Heart left ventricle (tissue), 16 donors: Measurements from ENCODE around the gene COX4I1. TPM values are rescaled to one million over a fixed set of nuclear protein-coding genes. Genes with fewer than 3 reads are reported as not detected.

ENCODE experiments used
- ATAC-seq, 4 donors: fragments of 200-7000 bp; cut with Tn5 transposase; one replicate each; pipeline ENCODE4 v1.9.1; 2020 to 2022; ENCODE audit warnings: moderate library complexity in 4 of 4, mild to moderate bottlenecking in 3 of 4, moderate number of reproducible peaks in 1 of 4
- DNase-seq, 5 donors: peaks; one replicate each; pipeline ENCODE4 v3.0.0-alpha.2; 2020
- H3K27ac ChIP-seq, 12 donors: fragments of 200-600 bp; sonication (generic) in 4 of 12; one replicate each; pipeline versions ENCODE4 v1.5.0 to v1.8.0; 2016 to 2022; ENCODE audit warnings: mild to moderate bottlenecking in 2 of 12
- H3K27me3 ChIP-seq, 9 donors: fragments of 200-600 bp; sonication (generic) in 2 of 9; one replicate each; pipeline versions ENCODE4 v1.5.1 to v1.8.0; 2016 to 2022; ENCODE audit warnings: mild to moderate bottlenecking in 3 of 9
- H3K36me3 ChIP-seq, 9 donors: fragments of 200-600 bp; sonication (generic) in 2 of 9; one replicate each; pipeline versions ENCODE4 v1.5.0 to v1.8.0; 2018 to 2022; ENCODE audit warnings: mild to moderate bottlenecking in 2 of 9
- H3K4me1 ChIP-seq, 12 donors: fragments of 200-600 bp; sonication (generic) in 4 of 12; one replicate each; pipeline versions ENCODE4 v1.5.0 to v1.8.0; 2016 to 2022; ENCODE audit warnings: mild to moderate bottlenecking in 3 of 12
- H3K4me3 ChIP-seq, 12 donors: fragments of 200-600 bp; sonication (generic) in 4 of 12; one replicate each; pipeline versions ENCODE4 v1.5.0 to v1.8.0; 2017 to 2022; ENCODE audit warnings: mild to moderate bottlenecking in 9 of 12, moderate library complexity in 4 of 12
- H3K9me3 ChIP-seq, 12 donors: fragments of 200-600 bp; sonication (generic) in 4 of 12; one replicate each; pipeline versions ENCODE4 v1.5.0 to v1.8.0; 2016 to 2022; ENCODE audit warnings: mild to moderate bottlenecking in 1 of 12
- CTCF ChIP-seq, 12 donors: fragments of 200-600 bp; sonication (generic) in 4 of 12; IDR thresholded peaks; one replicate each; pipeline versions ENCODE4 v1.5.0 to v1.8.0; 2018 to 2022; ENCODE audit warnings: antibody characterized with exemption in 12 of 12, mild to moderate bottlenecking in 5 of 12
- POLR2A ChIP-seq, 2 donors: fragments of 450-650 bp; IDR thresholded peaks; one replicate each; pipeline ENCODE4 v1.6.1; 2017; ENCODE audit warnings: antibody characterized with exemption in 2 of 2, mild to moderate bottlenecking in 2 of 2, moderate library complexity in 2 of 2
- WGBS, 4 donors: extraction: QIAGEN DNeasy Blood & Tissue Kit in 2 of 4; methylation state at CpG; one replicate each; pipeline versions ENCODE4 v1.1.5 to v1.1.7; 2013 to 2018; 5-methylcytosine and 5-hydroxymethylcytosine counted together
- intact Hi-C, 10 donors: fragments of 100-400 bp; cut with DNase I; formaldehyde crosslinking; loops; one replicate each; pipeline versions ENCODE4 v1.11.1 to v1.14.2; 2022
- polyA plus RNA-seq, 2 donors: library from polyadenylated mRNA; stranded (reverse); fragments of 200-250 nt; gene quantifications; one replicate each; pipeline ENCODE4 v1.2.3, GENCODE V29; 2013
- total RNA-seq, 9 donors: library from RNA; depleted of rRNA in 2 of 9; stranded (reverse); fragments of >200 nt in 2 of 9; fragmentation: NEBNext Ultra II Directional in 3 of 9; extraction: Animal tissue kit (Norgen Biotek cat#: 25700) in 3 of 9; gene quantifications; one replicate each; pipeline versions ENCODE4 v1.1.0 to v1.2.4, GENCODE V29; 2016 to 2023
- donor health status: ischemic (EF 13 %, LVEDD 7.1; RV severe dilation, severe dysfunction).
- donor health status: healthy with polysubstance abuse.
- donor health status: DM: no; HTN: yes; CAD: no.
- donor health status: DM: no; HTN: no; CAD: no.
- donor health status: ischemic (EF 25% LVEDD 6.9; RV normal size, moderate dysfunction).
- donor health status: ischemic (EF 25% LVEDD 5.7; RV mildly dilated, moderate dysfunction).
- donor health status: healthy.
- donor health status: DM: yes; HTN: yes; CAD: no.
- donor health status: ischemic (EF 35%, LVEDD 5.7; RV mildly dilated, moderate dysfunction).
- donor health status: nonischemic (EF 11% LVEDD 7.7; RV severe dilation, severe dysfunction).
- donor health status: DM: yes; HTN: yes; CAD: no.
- donor health status: PGD.
- donor health status: ischemic (EF 29% LVEDD 5.4; RV normal size, mild dysfunction).
- donor health status: nonischemic (EF 23%, LVEDD 6.1; RV moderate dilation, normal function).

Gene COX4I1
- total and polyA plus RNA-seq, 11 donors = 1,047 to 5,448 (median 1,793) TPM

- DNase-seq (no peak), ATAC-seq (no peak)
- 67 to 81% (median 79%) methylated on average over 8 of the region's 8 CpGs for WGBS, 4 donors
- Histone ChIP-seq H3K27ac (no peak overlapping the region), H3K36me3 (peaks cover 0 to 8% (median 0%) of the 10 kb centered on the region in 9 donors), H3K9me3 (no peaks in the 10 kb centered on the region), H3K4me1 (no peaks in the 10 kb centered on the region), H3K4me3 (no peak overlapping the region), H3K27me3 (peaks cover 0 to 11% (median 0%) of the 10 kb centered on the region in 9 donors)
- intact Hi-C loops = no loop called here
- no peak for TF ChIP-seq CTCF (IDR thresholded peaks at IDR 0.05)
- TF ChIP-seq POLR2A (IDR thresholded peaks at IDR 0.05) = no peak
Observed at GRCh38 chr16:85767531-85767930, 32.0 kb upstream of the COX4I1 start.

GRCh38 chr16:85768199-85768598, 31.3 kb upstream of the COX4I1 start:
- no peak for ATAC-seq
- intact Hi-C loops = no loop called here
- 63 to 88% (median 71%) methylated on average over 2 of the region's 2 CpGs for WGBS, 4 donors
- peaks cover 0 to 4% (median 0%) of the 10 kb centered on the region in 9 donors for H3K27me3 ChIP-seq
- H3K4me3 ChIP-seq = no peak overlapping the region
- H3K4me1 ChIP-seq = no peaks in the 10 kb centered on the region
- no peak for DNase-seq
- no peak for TF ChIP-seq POLR2A (IDR thresholded peaks at IDR 0.05)
- no peak for TF ChIP-seq CTCF (IDR thresholded peaks at IDR 0.05)
- H3K27ac ChIP-seq = no peak overlapping the region
- H3K36me3 ChIP-seq = peaks cover 0 to 8% (median 0%) of the 10 kb centered on the region in 9 donors
- H3K9me3 ChIP-seq = no peaks in the 10 kb centered on the region

GRCh38 chr16:85770741-85771140, 28.8 kb upstream of the COX4I1 start:
- H3K36me3 ChIP-seq = peaks cover 0 to 21% (median 3%) of the 10 kb centered on the region in 9 donors
- no peak overlapping the region for H3K27ac ChIP-seq
- no peak overlapping the region for H3K4me3 ChIP-seq
- peaks cover 0 to 4% (median 0%) of the 10 kb centered on the region in 9 donors for H3K27me3 ChIP-seq
- no peak for DNase-seq
- no peak for ATAC-seq
- intact Hi-C loops = no loop called here
- H3K4me1 ChIP-seq = no peaks in the 10 kb centered on the region
- H3K9me3 ChIP-seq = no peaks in the 10 kb centered on the region
- TF ChIP-seq POLR2A (IDR thresholded peaks at IDR 0.05) (no peak), CTCF (IDR thresholded peaks at IDR 0.05) (no peak)
- 94 to 96% (median 95%) methylated on average over 6 of the region's 6 CpGs for WGBS, 4 donors

GRCh38 chr16:85773044-85773443, 26.5 kb upstream of the COX4I1 start:
- Histone ChIP-seq H3K27ac (no peak overlapping the region), H3K27me3 (no peaks in the 10 kb centered on the region), H3K36me3 (peaks cover 0 to 41% (median 13%) of the 10 kb centered on the region in 9 donors), H3K4me3 (no peak overlapping the region), H3K4me1 (no peaks in the 10 kb centered on the region), H3K9me3 (no peaks in the 10 kb centered on the region)
- DNase-seq (no peak), ATAC-seq (no peak)
- TF ChIP-seq POLR2A (IDR thresholded peaks at IDR 0.05) (no peak), CTCF (IDR thresholded peaks at IDR 0.05) (no peak)
- whole genome bisulfite sequencing, 4 donors = 95 to 97% (median 96%) methylated on average over 6 of the region's 6 CpGs
- intact Hi-C loops = no loop called here
